Stimulated activated CD4-positive, alpha-beta T cell treated with anti-CD3 and anti-CD28 coated beads, Interleukin-12 subunit alpha, Interleukin-12 subunit beta, amount 100 ng/mL, for 4 hours (primary cell): ENCODE results near the gene CRACR2A.

Experiments
- DNase-seq: peaks from one replicate; pipeline ENCODE4 v3.0.0-alpha.2; 2020

The CRACR2A gene

DNA sequence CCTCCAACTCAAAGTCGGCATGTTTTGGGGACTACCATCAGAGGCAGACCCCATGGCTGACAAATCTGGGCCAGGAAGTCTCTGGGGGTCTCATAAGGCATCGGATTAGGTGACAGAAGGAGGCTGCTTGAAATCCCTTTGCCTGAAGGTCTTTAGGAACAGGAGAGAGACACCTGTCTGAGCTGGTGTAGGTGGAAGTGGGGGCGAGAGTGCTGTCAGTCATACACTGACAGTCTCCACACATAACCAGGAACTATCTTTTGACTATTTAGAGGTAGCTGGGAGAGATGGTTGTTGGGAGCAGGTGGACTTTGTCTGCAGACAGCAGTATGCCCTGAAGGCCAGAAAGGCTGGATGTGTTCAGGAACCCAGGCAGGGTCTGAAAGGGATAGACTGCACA lies 163.2 kb downstream of the CRACR2A start:
- DNase-seq = no peak

DNA sequence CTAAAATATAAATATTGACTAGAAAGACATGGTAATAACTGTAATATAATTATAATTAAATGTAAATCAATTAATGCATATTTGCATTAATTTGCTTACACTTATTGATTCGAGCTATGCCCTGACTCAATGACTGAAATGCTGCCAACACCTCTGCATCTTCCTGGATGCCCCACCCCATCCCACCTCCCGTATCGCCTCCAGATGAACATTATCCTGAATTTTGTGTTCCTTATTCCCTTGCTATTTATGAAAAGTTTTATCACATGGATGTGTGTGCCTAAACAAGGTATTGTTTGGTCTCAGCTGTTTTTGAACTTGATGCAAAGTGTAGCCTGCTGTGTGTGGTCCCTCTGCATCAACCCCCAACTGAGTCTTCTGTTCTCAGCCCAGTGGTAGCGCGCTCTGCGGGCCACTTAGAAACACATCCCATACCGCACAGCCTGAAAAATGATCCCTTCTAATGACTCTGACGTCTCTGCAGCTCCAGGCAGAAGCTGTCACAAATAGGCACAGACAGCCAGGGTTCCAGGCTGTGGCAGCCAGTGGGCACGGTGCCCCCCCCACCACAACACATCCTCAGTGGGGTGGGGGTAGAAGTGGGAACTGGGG lies 165.4 kb downstream of the CRACR2A start:
- no peak for DNase-seq

DNA sequence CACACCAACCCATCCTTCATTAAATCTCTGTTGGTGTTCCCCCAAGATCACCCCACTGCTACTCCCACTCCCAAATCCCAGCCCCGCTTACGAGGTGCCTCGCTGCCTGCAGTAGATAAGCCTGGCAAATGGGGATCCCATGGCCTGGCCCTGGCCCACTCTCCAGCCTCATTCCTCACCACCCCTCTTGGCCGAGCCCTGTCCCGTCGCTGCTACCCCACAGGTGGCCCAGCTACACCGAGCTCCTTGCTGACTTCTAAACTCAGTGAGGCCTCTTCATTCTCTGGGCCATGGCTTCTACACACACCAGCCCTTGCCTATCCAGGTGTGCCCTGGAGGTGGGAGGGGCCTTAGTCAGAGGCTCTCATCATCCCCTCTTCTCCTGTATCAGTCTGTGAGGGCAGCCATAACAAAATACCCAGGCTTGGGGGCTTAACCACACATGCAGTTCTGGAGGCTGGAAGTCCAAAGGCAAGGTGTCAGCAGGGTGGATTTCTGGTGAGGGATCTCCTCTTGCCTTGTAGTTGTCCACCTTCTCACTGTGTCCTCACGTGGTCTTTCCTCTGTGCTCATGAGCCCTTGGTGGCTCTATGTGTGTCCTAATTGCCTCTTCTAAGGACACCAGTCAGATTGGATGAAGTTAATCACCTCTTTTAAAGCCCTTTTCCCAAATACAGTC lies 169.1 kb downstream of the CRACR2A start:
- no peak for DNase-seq

DNA sequence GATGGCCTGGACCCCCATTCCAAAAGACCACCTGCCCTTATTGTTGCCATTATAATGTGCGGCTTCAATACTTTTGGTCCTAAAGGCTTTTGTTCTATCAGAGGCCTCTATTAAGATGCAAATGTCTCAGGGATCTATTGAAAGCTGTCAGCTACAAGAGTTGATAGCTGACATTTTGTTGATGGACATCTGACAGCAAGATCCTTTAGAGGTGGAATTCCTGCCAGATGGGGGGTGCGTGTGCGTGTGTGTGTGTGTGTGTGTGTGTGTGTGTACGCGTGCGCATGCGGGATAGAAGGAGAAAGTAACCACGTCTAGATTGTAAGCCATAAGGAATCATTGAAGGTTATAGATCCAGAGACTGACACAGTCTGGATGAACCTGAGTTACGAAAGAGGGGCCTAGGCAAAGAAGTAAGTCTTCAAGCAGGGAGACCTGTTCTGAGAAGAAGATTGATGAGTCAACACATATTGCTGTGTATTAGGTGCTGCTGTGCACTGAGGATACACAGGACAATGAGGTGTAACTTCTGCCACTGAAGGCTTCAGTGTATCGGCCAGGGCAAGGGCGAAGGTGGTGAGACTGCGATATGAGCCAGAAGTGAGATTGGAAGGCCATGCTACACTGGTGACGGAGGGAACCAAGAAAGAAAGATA lies 172.7 kb downstream of the CRACR2A start:
- no peak for DNase-seq

DNA sequence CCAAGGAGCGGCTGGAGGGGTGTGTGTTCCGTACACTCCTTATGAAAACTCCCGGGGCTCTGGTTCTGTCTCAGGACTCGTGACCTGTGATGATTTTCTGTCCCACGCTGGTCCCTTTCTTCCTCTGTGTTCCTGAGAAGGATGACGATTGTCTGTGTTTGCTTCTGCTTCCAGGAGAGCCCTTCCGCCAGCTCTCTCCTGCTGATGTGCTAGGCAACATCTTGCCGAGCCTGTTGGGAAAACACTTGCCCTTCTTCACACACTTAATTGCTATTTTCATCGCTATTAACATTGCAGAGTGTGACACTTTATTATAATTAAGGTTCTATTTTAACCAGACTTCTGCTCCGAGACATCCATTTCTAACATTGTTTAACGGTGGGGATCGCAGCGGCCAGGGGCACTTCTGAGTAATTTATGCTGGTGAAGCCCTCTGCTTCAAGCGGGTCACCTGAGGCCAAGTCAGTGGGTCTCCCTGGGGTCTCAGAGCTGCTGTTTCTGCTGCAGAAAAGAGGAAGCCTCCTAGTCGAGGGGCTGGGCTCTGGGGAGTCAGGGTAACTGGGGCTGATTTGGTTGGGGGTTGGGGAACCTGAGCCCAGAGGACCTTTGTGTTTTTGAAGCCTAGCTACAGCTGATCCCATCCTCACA lies 173.3 kb downstream of the CRACR2A start:
- DNase-seq = no peak

DNA sequence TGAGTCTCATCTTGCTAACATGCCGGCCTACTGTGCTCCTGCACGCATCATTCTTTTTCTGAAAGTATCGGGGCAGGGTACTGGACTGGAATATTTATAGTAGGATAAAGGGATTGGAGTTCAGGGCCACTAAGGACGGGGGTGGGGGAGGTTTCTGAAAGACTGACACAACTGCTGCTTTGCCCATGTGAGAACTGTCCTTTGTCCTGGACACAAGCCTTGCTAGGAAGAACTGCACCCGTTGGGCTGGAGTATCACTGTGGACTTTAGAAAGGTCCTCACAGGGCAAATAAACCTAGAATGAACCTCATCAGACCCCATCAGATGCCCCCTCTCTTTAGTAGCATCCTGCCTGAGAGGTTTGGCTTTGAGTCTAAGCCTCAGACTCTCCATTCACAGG lies 174.4 kb downstream of the CRACR2A start:
- DNase-seq = no peak

DNA sequence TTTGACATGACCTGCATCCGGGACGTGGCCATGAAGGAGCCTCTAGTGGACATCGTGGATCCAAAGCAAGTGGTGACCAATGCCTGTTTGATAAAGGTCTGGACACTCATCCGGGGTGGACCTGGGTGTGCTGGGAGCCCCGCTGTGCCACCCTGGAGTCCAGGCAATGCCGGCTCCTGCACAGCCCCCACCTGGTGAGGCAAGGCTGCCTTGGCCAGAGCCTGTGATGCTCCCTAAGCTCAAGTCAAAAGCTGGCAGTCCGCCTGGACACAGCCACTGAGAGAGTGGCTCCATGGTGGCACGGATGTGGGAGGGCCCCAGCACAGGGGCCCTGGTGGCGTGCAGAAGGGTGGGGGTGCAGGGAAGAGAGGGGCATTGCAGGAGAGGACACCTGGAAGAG lies 176.0 kb downstream of the CRACR2A start:
- DNase-seq = no peak

DNA sequence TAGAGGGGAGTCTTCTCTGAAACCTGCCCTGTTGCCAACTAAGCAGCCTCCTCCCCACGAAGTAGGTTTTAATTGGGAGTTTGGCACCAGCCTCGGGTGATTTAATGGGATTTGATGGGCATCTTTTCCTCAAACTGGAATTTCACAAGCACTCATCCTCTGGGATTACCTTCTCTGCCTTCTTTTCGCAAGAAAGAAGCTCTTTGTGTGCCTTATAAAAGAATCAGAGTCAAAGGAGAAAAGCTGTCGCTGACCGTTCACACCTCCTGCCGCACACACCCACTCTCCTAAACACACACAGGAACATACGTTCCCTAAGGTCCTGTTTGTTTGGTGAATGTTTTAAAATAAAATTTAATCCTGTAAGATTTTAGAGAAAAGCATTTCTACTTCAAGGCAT lies 177.9 kb downstream of the CRACR2A start:
- no peak for DNase-seq

DNA sequence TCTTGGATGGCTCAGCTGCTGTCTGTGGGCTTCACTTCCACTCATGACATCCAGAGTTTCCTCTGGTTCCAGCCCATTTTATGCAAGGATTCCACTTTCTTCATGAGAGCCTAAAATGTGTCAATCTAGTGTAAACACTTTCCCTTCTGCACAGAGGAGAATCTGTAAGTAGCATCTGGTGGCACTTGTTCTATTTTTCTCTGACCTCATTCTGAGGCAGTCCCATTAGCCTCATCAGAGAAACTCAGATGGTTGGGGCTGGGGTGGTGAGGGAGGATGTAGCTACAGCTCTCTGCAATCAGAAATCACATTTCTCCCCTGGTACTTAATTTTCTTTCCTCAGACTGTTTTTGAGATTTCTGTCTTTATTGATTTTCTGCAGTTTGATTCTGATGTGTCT lies 180.3 kb downstream of the CRACR2A start:
- DNase-seq = no peak

DNA sequence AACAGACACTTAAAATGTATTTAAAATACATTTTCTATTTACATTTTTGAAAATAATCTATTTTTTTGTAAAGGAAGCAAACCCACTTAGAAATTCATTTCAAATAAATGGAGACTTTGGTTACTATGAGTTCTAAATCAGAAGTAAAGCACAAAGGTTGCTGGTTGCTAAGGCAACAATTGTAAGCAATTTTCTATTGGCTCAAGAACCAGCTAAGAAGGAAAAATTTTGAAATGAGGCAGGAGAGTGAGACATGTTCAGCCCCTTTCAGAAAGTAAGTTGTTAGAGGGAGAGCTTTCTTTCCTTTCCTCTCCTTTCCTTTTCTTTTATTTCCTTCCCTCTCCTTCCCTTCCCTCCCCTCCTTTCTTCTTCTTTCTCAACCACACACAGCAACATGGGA lies 181.2 kb downstream of the CRACR2A start:
- no peak for DNase-seq

DNA sequence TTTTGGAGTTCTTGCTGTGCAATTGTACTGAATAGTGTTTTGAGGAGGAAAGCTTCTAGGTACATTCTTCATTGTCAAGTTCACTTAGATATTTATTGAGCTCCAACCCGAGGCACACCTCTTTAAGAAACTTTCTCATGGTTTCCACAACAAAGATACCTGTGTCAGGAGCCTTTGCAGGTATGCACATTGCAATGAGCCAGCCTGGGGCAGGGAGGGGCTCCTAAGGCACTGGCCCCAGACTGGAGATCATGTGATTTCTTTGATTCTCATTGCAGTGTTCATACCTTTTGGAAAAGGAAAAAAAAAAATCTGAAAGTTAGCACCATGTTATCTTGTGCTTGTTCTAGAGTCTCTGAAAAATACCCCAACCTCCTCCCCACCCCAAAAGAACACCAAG lies 181.6 kb downstream of the CRACR2A start:
- no peak for DNase-seq

DNA sequence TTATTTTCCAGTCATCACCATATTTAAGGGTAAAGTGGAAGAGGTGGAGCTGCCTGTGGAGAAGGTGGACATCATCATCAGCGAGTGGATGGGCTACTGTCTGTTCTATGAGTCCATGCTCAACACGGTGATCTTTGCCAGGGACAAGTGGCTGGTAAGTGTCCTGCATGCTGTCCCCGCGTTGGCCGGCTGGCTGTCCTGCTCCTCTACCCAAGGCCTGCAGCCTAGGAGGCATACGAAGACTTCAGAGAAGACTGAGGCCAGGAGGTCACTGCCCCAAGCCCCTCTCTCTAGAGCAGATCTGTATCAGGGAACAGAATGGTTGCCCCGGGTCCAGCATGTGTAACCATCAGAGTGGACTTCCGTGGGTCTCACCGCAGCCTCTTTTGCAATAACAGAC lies 184.2 kb downstream of the CRACR2A start:
- no peak for DNase-seq

DNA sequence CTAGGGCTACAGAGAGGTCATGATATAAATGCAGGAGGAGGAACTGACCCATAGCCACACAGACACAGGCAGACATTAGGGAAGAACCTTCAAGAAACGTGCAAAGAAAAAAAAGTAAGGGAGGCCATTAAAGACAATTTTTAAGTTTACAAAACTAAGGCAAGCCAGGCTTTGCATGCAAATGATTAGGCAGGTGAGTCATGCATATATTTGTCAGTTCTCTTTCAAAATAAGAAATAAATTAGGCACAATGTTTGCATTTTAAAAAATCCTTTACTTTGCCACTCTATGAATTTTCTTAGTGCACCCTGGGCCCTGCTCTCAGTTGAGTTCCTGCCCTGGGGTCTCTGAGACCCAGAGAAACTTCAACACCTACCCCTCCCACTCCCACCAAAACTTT lies 186.9 kb downstream of the CRACR2A start:
- DNase-seq = no peak
